Fibroblast of skin of right biceps (primary cell): Measurements from ENCODE around the gene PFAS.

Experiments
- DNase-seq: peaks from one replicate; pipeline ENCODE4 v3.0.0-alpha.2; 2013

PFAS gene

GRCh38 chr17:8300627-8301242 is 51.6 kb downstream of the PFAS start:
- DNase-seq, result peak; percentile 68

GRCh38 chr17:8310601-8311123 is 61.6 kb downstream of the PFAS start:
- no peak for DNase-seq

GRCh38 chr17:8311131-8311790 is 62.2 kb downstream of the PFAS start:
- DNase-seq, result no peak

GRCh38 chr17:8312251-8312650 is 63.2 kb downstream of the PFAS start:
- DNase-seq, result no peak

GRCh38 chr17:8312726-8313600 is 63.9 kb downstream of the PFAS start:
- no peak for DNase-seq

GRCh38 chr17:8314797-8315763 is 66.0 kb downstream of the PFAS start:
- DNase-seq, result no peak

GRCh38 chr17:8315764-8316217 is 66.7 kb downstream of the PFAS start:
- no peak for DNase-seq

GRCh38 chr17:8318010-8318935 is 69.2 kb downstream of the PFAS start:
- no peak for DNase-seq
